D341Med (cell line): ENCODE measurements around the gene HCFC1.

Experiments
- DNase-seq: peaks from one replicate; pipeline ENCODE4 v3.0.0; 2012; ENCODE audit warnings: low spot score

Gene HCFC1

GRCh38 chrX:153924149-153924861 lies 47.3 kb downstream of the HCFC1 start:
- peak; percentile 71 for DNase-seq

- DNase-seq = no peak
These were observed 48.4 kb downstream of the HCFC1 start for GRCh38 chrX:153922932-153923857.

- DNase-seq = no peak
These were observed 49.8 kb downstream of the HCFC1 start for GRCh38 chrX:153921511-153922446.

GRCh38 chrX:153921070-153921469 lies 50.5 kb downstream of the HCFC1 start:
- DNase-seq = no peak

GRCh38 chrX:153920546-153920945 lies 51.1 kb downstream of the HCFC1 start:
- no peak for DNase-seq

- no peak for DNase-seq
These were observed 52.3 kb downstream of the HCFC1 start for GRCh38 chrX:153919281-153919680.

GRCh38 chrX:153917869-153918268 lies 53.7 kb downstream of the HCFC1 start:
- DNase-seq = no peak

- no peak for DNase-seq
These were observed 57.9 kb downstream of the HCFC1 start for GRCh38 chrX:153913701-153914100.

GRCh38 chrX:153913211-153913610 lies 58.4 kb downstream of the HCFC1 start:
- no peak for DNase-seq

GRCh38 chrX:153911798-153912197 lies 59.8 kb downstream of the HCFC1 start:
- no peak for DNase-seq

GRCh38 chrX:153910446-153910845 lies 61.2 kb downstream of the HCFC1 start:
- DNase-seq = no peak

GRCh38 chrX:153909980-153910360 lies 61.6 kb downstream of the HCFC1 start:
- DNase-seq = no peak

GRCh38 chrX:153909024-153909979 lies 62.3 kb downstream of the HCFC1 start:
- DNase-seq = no peak

GRCh38 chrX:153908219-153908860 lies 63.3 kb downstream of the HCFC1 start:
- DNase-seq = no peak

- DNase-seq = no peak
These were observed 64.2 kb downstream of the HCFC1 start for GRCh38 chrX:153907456-153907855.

- no peak for DNase-seq
These were observed 65.3 kb downstream of the HCFC1 start for GRCh38 chrX:153906126-153906917.

- DNase-seq = no peak
These were observed 66.0 kb downstream of the HCFC1 start for GRCh38 chrX:153905481-153906095.

GRCh38 chrX:153903991-153904957 lies 67.3 kb downstream of the HCFC1 start, which contains the start of gene AVPR2:
TSS of gene AVPR2 (plus strand) at chrX:153904673. CDS start at chrX:153905146, 473 bp downstream.
- no peak for DNase-seq
